ENCODE data around the gene TMEM44.

TMEM44 gene

GRCh38 chr3:194633349-194634004 lies at the start of gene TMEM44:
TMEM44 (minus strand) TSS chr3:194633419; CDS start chr3:194633215, 204 bp downstream.
- in situ Hi-C loops (cut with MboI; ENCODE audit: low sequenced_read_pairs): no loop called here

DNA sequence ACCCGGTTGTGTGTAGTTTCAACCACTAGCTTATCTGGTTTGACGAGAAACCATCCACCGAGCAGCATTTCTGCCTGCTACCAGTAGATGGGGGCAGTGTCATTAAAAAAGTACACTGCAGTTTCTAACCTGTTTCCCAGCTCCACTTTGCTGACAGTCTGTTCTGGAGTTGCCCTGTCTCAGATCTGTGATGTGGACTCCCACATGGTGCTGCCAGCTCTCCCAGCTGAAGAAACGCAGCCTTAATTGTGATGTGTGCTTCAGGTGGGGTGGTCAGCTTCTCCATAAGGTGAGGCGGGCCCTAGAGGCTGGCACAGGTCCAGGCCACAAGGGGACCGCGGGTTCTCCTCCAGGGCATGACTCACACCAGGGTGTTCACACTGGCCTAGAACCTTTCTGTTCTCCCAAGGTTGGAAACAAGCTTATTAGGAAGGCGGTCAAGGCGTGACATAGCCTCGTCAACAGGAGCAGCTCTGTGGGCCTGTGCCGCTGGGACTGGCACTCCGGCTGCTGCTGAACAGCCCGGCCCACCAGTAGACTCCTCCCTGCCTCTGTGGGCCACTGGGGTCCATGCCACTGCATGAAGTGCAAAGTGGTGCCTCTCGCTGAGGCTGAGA lies 49.6 kb upstream of the TMEM44 start:
- in situ Hi-C loops (cut with MboI; ENCODE audit: low sequenced_read_pairs): loop anchor here (10.0 kb wide), 2 partner anchors 432 to 582 kb away; no protein-coding TSS in a partner anchor

DNA sequence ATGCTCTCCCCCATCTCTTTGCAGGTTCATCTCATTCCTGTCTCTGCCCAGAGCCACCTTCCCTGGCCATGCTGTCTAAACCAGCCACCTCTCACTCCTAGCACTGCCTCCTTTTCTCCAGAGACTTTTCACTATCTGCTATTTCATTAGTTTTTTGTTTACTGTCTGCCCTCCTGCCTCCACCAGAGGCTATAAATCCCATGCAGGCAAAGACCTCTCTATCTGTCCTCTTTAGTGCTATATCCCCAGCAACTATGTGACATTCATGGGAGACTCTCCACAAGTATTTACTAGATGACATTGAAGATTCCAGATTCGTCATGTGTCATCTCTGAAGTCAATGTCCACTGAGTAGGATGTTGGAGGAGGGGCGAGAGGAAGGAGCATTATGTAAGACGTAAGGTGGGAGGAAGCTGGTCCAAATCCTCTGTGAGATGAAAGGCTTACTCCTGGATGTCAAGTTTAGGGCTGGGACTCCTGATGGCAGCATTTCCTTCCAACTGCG lies 49.0 kb upstream of the TMEM44 start:
- in situ Hi-C loops (cut with MboI; ENCODE audit: low sequenced_read_pairs): loop anchor here (10.0 kb wide), 2 partner anchors 433 to 583 kb away; no protein-coding TSS in a partner anchor

- in situ Hi-C loops (cut with MboI; ENCODE audit: low sequenced_read_pairs): loop anchor here (10.0 kb wide), 2 partner anchors 434 to 584 kb away; no protein-coding TSS in a partner anchor
Observed at GRCh38 chr3:194680888-194681615, 47.8 kb upstream of the TMEM44 start.

DNA sequence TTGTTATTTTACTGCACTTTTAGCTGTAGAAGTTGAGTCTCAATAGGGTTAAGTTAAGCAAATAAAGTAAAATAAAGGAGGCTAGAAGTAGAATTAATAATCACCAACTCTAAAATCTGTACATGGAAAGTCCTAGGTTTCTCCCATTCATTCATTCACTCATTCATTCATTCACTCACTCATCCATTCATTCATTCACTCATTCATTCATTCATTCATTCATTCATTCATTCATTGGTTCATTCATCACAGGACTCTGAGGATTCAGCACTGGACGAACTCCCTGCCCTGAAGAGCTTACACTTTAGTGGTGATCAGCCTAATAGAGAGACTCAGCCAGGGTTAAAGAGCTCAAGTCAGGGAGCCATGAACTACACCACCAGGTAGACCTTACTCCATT lies 43.3 kb upstream of the TMEM44 start:
- in situ Hi-C loops (cut with MboI; ENCODE audit: low sequenced_read_pairs): loop anchor here (10.0 kb wide), 1 partner anchor 868 kb away; the partner anchor contains the start of gene PPP1R2

DNA sequence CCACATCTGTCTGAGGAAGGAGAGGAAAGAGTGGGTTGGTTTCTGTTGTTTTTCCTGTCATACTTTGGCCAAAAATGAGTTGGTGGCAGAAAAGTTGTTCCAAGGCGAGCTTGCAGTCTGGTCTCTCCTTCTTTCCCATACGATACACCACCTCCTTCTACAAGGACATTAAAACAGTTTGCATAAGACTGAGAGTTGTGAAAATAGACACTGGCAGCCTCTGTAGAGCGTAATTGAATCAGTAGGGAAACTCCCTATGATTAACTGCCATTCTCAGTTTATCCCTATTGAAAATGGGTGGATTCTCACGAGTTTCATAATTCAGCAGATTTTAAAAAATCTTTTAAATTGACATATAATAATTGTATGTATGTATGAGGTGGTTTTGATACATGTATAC lies 42.5 kb upstream of the TMEM44 start:
- in situ Hi-C loops (cut with MboI; ENCODE audit: low sequenced_read_pairs): loop anchor here (10.0 kb wide), 1 partner anchor 869 kb away; the partner anchor contains the start of gene PPP1R2

DNA sequence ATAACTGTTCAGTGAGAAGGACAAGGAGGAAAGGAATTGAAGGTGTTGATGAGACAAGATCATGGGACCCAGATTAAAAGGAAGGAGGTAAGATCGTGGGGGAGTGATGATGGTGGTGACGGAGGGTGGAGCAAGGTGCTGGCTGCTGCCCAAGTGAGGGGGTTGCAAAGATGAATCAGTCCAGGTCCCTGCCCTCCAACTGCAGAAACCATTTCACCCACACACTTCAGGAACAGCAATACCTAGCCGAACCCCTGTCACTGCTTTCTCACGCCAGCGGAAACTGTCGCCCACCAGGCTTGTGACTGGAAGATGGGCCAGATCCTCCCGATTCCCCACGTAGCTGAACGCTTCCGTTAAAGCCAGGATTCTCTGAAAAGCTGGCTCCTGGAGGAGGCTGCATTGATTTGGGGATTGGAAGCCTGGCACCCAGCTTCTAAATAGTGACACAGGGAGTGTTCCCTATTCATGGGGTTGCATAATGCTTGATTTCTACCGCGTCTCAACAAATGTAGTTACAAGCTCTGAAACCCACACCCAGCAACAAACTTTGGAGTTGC lies 41.9 kb upstream of the TMEM44 start:
- in situ Hi-C loops (cut with MboI; ENCODE audit: low sequenced_read_pairs): loop anchor here (10.0 kb wide), 1 partner anchor 870 kb away; the partner anchor contains the start of gene PPP1R2

DNA sequence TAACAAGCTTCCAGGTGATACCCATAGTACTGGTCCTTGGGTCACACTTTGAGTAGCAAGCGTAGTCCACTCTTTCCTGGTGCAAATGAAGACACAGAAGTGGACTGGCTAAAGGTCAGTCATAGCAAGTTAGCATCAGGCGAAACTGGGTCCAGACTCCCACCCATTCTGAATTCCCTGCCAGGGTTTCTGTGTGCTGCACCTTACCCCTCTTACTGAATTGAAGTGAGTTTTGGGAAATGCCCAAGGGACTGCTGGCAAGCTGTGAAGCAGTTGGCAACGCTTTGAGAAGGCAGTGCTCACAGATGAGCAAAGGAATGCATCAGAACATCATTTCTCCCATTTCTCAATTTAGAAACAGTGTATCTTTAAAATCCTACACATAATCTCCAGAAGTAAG lies 40.5 kb upstream of the TMEM44 start:
- in situ Hi-C loops (cut with MboI; ENCODE audit: low sequenced_read_pairs): loop anchor here (10.0 kb wide), 1 partner anchor 871 kb away; the partner anchor contains the start of gene PPP1R2

DNA sequence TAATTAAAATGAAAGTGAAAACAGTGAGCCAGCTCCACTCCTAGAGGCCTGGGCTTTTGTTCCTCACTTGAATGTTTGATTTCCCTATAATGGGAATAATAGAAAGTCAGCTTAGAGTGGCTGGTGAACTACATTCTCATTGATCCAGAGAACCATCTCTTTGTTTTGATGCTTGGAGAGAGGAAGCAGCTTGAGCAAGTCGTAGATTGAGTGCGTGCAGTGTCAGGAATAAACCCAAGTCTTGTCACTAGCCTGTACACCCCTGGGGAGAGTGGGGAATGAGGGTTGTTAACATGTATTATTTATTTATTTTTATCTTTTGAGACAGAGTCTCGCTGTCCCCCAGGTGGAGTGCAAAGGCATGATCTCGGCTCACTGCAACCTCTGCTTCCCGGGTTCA lies 39.7 kb upstream of the TMEM44 start:
- in situ Hi-C loops (cut with MboI; ENCODE audit: low sequenced_read_pairs): loop anchor here (10.0 kb wide), 1 partner anchor 872 kb away; the partner anchor contains the start of gene PPP1R2

DNA sequence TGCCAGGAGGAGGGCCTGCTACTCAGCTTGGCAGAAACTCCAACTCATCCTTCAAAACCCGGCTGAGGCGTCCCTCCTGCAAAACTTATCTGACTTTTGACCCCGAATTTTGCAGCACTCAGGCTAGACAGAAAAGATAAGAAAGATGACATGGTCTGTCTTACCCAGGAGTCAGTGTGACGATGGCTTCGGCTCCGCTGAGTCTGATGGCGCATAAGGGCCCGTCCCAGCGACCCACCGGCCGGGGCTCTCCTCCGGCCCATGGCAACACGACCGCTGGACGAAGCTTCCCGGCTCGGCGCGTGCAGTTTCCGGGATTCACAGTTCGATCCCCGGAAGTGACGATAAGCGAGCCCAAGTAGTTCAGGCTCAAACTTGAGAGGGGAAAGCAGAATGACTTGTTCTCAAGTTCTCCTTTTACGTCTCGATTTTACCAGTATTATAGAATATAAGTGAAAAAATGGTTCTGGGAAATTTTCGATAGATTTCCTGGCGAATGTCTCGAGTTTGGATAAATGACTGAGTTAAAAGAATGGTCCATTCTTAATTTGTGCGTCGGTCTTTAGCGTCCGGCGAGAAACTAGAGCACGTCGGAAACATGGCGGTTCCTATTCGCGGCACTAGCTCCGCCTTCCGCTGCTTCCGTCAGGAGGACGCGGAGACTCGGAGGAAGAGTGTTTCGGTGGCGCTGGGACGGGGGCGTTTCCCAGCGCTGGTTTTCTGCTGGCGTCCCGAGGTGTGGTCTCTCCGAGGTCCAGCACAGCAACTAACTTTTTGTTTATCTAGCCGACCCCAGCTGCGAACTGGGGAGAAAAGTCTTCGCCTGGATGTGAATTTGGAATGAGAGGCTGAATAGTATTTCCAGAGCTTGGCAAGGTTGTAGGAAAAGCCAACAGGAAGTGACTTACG lies 38.9 kb upstream of the TMEM44 start, which contains the start of gene LSG1:
TSS of gene LSG1 (minus strand) at position 292 of the 909 bp plus-strand sequence. CDS start at position 263, 29 bp downstream.
- in situ Hi-C loops (cut with MboI; ENCODE audit: low sequenced_read_pairs): loop anchor here (10.0 kb wide), 1 partner anchor 873 kb away; the partner anchor contains the start of gene PPP1R2

- in situ Hi-C loops (cut with MboI; ENCODE audit: low sequenced_read_pairs): loop anchor here (10.0 kb wide), 1 partner anchor 873 kb away; the partner anchor contains the start of gene PPP1R2
Observed at GRCh38 chr3:194671511-194671899, 38.3 kb upstream of the TMEM44 start.

- in situ Hi-C loops (cut with MboI; ENCODE audit: low sequenced_read_pairs): no loop called here
Observed at GRCh38 chr3:194667363-194667762, 34.1 kb upstream of the TMEM44 start.

GRCh38 chr3:194664857-194665256 lies 31.6 kb upstream of the TMEM44 start:
- in situ Hi-C loops (cut with MboI; ENCODE audit: low sequenced_read_pairs): no loop called here

GRCh38 chr3:194661946-194662345 lies 28.7 kb upstream of the TMEM44 start:
- in situ Hi-C loops (cut with MboI; ENCODE audit: low sequenced_read_pairs): no loop called here

DNA sequence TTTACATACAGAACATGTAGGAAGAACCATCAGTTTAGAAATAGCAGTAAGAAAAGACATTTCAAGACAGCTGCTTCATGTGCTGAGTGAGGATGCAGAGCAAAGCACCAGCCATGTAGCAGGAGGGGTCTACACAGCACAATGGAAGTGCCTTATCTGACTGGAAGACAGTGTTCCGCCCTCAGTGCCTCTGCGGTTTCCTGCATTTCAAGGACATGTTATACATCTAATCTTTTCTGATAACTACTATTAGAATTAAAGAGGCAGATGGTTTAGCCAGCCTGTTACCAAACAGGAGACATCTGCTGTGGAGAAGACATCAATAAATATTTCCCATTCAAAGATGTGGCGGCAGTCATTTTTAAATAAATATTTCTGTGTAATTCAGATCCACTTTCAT lies 28.2 kb upstream of the TMEM44 start:
- in situ Hi-C loops (cut with MboI; ENCODE audit: low sequenced_read_pairs): no loop called here

DNA sequence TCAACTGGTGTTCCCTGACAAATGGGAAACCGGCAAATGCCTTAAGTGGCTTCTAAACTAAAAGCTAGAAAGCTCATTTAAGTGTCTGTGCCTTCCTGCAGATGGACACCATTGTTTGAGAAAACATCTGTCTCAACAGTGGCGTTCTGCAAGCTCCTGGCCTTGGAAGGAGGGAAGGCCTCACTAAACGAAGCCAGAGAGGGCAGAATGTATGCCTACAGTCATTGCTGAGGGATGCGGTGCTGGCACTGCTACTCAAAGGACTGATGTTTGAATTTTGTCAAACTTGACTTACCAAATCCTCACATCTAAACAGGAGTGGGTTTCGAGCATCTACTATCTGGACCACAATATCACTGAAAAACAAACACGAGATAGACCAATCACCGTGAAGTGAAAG lies 26.6 kb upstream of the TMEM44 start:
- in situ Hi-C loops (cut with MboI; ENCODE audit: low sequenced_read_pairs): no loop called here

- in situ Hi-C loops (cut with MboI; ENCODE audit: low sequenced_read_pairs): no loop called here
Observed at GRCh38 chr3:194658477-194659242, 25.4 kb upstream of the TMEM44 start.

DNA sequence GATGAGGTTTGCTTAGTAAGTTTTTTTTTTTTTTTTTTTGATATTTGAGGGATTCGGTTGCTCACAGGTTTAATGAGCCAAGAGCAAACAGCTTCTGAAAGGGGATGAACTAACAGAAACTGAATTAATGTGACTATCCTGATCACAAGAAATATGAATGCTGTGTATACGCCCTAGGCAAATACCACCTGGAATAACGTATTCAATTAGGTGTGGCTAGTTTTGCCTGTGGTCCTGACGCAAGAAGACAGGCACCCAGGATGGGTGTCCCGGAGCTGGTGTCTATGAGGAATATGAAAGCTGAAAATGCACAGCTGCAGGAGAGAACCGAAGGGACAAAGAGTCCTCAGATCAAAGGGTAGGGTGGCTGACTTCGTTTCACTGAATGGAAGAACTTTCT lies 24.2 kb upstream of the TMEM44 start:
- in situ Hi-C loops (cut with MboI; ENCODE audit: low sequenced_read_pairs): no loop called here

- in situ Hi-C loops (cut with MboI; ENCODE audit: low sequenced_read_pairs): no loop called here
Observed at GRCh38 chr3:194654443-194654842, 21.2 kb upstream of the TMEM44 start.
